ENCODE data around the gene CD163L1.

CD163L1 gene

DNA sequence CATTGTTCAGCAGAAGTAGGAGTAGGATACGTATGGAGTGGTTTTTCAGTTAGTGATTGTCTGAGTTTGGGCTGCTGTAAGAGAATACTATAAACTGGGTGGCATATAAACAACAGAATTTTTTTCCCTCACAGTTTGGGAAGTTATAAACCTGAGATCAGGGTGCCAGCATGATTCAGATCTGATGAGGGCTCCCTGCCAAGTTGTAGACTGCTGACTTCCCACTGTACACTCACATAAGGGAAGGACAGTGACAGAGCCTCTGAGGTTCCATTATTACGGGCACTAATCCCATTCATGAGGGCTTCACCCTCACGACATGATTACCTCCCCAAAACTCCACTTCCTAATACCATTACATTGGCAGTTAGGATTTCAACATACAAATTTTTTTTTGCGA is 89.4 kb downstream of the CD163L1 start:
- Histone ChIP-seq H3K9ac (ENCODE audit: low read length) (no peak overlapping the region), H3F3A (ENCODE audit: insufficient read depth, low read length) (no peaks in the 10 kb centered on the region), H3K4me1 (ENCODE audit: low read length) (no peaks in the 10 kb centered on the region), H3K27ac (ENCODE audit: low read length) (no peak overlapping the region), H3K79me2 (ENCODE audit: low read length) (no peaks in the 10 kb centered on the region), H3K36me3 (replicated peaks; ENCODE audit: insufficient read depth, low read length) (no peaks in the 10 kb centered on the region), H3K27me3 (replicated peaks; ENCODE audit: insufficient read depth, low read length) (no peaks in the 10 kb centered on the region), H3K4me2 (ENCODE audit: low read depth, low read length) (no peak overlapping the region), H2AFZ (ENCODE audit: low read length) (no peak overlapping the region), H3K9me3 (replicated peaks; ENCODE audit: insufficient read depth, low read length) (no peaks in the 10 kb centered on the region), H3K9me2 (replicated peaks; ENCODE audit: insufficient read depth, low read length) (no peaks in the 10 kb centered on the region), H4K20me1 (ENCODE audit: insufficient read depth, low read length) (no peaks in the 10 kb centered on the region), H3K4me3 (ENCODE audit: low read length) (no peak overlapping the region)
- DNase-seq = no peak
- TF ChIP-seq EZH2phosphoT487 (IDR thresholded peaks at IDR 0.05; ENCODE audit: low read length) (no peak), EZH2 (optimal IDR thresholded peaks at IDR 0.05; ENCODE audit: low read depth, low read length) (no peak)
- TF ChIP-seq, protein P1, sequence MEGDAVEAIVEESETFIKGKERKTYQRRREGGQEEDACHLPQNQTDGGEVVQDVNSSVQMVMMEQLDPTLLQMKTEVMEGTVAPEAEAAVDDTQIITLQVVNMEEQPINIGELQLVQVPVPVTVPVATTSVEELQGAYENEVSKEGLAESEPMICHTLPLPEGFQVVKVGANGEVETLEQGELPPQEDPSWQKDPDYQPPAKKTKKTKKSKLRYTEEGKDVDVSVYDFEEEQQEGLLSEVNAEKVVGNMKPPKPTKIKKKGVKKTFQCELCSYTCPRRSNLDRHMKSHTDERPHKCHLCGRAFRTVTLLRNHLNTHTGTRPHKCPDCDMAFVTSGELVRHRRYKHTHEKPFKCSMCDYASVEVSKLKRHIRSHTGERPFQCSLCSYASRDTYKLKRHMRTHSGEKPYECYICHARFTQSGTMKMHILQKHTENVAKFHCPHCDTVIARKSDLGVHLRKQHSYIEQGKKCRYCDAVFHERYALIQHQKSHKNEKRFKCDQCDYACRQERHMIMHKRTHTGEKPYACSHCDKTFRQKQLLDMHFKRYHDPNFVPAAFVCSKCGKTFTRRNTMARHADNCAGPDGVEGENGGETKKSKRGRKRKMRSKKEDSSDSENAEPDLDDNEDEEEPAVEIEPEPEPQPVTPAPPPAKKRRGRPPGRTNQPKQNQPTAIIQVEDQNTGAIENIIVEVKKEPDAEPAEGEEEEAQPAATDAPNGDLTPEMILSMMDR (IDR thresholded peaks at IDR 0.05; ENCODE audit: low read length) = no peak

DNA sequence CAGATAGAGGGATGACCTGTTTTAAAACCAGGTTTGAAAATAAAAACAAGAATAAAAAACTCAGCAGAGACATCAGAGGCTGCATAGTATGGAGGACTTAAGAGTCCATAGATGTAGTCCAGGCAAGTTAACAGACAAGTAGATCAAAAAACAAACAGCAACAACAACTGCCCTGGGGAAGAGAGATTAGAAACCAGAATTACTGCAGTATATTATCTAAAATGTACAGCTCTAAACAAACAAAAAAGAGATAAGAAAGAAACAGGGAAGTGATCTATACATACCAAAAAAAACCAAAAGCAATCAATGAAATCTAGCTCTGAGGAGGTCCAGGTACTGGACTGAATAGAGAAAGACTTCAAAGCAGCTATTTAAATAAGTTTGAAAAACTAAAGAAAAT is 91.3 kb downstream of the CD163L1 start:
- no peak for TF ChIP-seq EZH2phosphoT487 (IDR thresholded peaks at IDR 0.05; ENCODE audit: low read length)
- no peak for TF ChIP-seq EZH2 (optimal IDR thresholded peaks at IDR 0.05; ENCODE audit: low read depth, low read length)
- TF ChIP-seq, protein P1 (IDR thresholded peaks at IDR 0.05; ENCODE audit: low read length) = no peak
- no peak overlapping the region for H3K4me2 ChIP-seq (ENCODE audit: low read depth, low read length)
- no peak overlapping the region for H2AFZ ChIP-seq (ENCODE audit: low read length)
- H3K4me1 ChIP-seq (ENCODE audit: low read length) = no peaks in the 10 kb centered on the region
- H3K36me3 ChIP-seq (replicated peaks; ENCODE audit: insufficient read depth, low read length) = no peaks in the 10 kb centered on the region
- no peaks in the 10 kb centered on the region for H3K79me2 ChIP-seq (ENCODE audit: low read length)
- H3F3A ChIP-seq (ENCODE audit: insufficient read depth, low read length) = no peaks in the 10 kb centered on the region
- no peaks in the 10 kb centered on the region for H3K9me3 ChIP-seq (replicated peaks; ENCODE audit: insufficient read depth, low read length)
- H3K4me3 ChIP-seq (ENCODE audit: low read length) = no peak overlapping the region
- no peak overlapping the region for H3K9ac ChIP-seq (ENCODE audit: low read length)
- H3K9me2 ChIP-seq (replicated peaks; ENCODE audit: insufficient read depth, low read length) = no peaks in the 10 kb centered on the region
- no peaks in the 10 kb centered on the region for H4K20me1 ChIP-seq (ENCODE audit: insufficient read depth, low read length)
- no peak for DNase-seq
- H3K27ac ChIP-seq (ENCODE audit: low read length) = no peak overlapping the region
- no peaks in the 10 kb centered on the region for H3K27me3 ChIP-seq (replicated peaks; ENCODE audit: insufficient read depth, low read length)

DNA sequence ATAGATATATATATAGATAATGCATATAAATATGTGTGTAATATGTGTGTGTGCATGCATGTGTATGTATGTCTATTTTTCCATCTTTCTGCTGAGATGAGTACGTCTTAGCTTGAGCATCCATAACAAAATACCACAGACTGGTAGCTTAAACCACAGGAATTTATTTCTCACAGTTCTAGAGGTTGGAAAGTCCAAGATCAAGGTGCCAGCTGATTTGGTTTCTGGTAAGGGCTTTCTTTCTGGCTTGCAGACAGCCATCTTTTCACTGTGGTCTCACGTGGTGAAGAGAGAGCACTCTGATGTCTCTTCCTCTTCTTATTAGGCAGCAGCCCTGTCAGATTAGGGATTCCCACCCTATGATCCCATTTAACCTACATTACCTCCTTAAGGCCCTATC is 92.8 kb downstream of the CD163L1 start:
- H4K20me1 ChIP-seq (ENCODE audit: insufficient read depth, low read length) = no peaks in the 10 kb centered on the region
- H3K9me2 ChIP-seq (replicated peaks; ENCODE audit: insufficient read depth, low read length) = no peaks in the 10 kb centered on the region
- H3K4me3 ChIP-seq (ENCODE audit: low read length) = no peak overlapping the region
- peak; percentile 36 for DNase-seq
- H3K4me1 ChIP-seq (ENCODE audit: low read length) = peaks cover 6% of the 10 kb centered on the region; the same call in 1 of the 2 replicates
- no peak overlapping the region for H3K27ac ChIP-seq (ENCODE audit: low read length)
- TF ChIP-seq EZH2phosphoT487 (IDR thresholded peaks at IDR 0.05; ENCODE audit: low read length) (no peak), EZH2 (optimal IDR thresholded peaks at IDR 0.05; ENCODE audit: low read depth, low read length) (no peak)
- TF ChIP-seq, protein P1 (IDR thresholded peaks at IDR 0.05; ENCODE audit: low read length) = no peak
- no peak overlapping the region for H2AFZ ChIP-seq (ENCODE audit: low read length)
- H3K27me3 ChIP-seq (replicated peaks; ENCODE audit: insufficient read depth, low read length) = no peaks in the 10 kb centered on the region
- H3K9me3 ChIP-seq (replicated peaks; ENCODE audit: insufficient read depth, low read length) = no peaks in the 10 kb centered on the region
- H3K4me2 ChIP-seq (ENCODE audit: low read depth, low read length) = no peak overlapping the region
- H3K36me3 ChIP-seq (replicated peaks; ENCODE audit: insufficient read depth, low read length) = no peaks in the 10 kb centered on the region
- no peaks in the 10 kb centered on the region for H3K79me2 ChIP-seq (ENCODE audit: low read length)
- no peaks in the 10 kb centered on the region for H3F3A ChIP-seq (ENCODE audit: insufficient read depth, low read length)
- no peak overlapping the region for H3K9ac ChIP-seq (ENCODE audit: low read length)
